Spleen (tissue), 11 donors: ENCODE results near the gene FOXO6. TPM values are rescaled to one million over a fixed set of nuclear protein-coding genes. Genes with fewer than 3 reads are reported as not detected.

ENCODE experiments used
- DNase-seq: peaks from one replicate; pipeline ENCODE4 v3.0.0-alpha.2; 2020
- H3K27ac ChIP-seq, 8 donors: fragments of 200-600 bp; sonication (generic) in 7 of 8; 1 replicate in 4 of 8; 2 replicates in 4 of 8; pipeline versions ENCODE4 v1.5.0 to v1.8.0; 2016 to 2021; ENCODE audit warnings: inconsistent platforms in 4 of 8, mild to moderate bottlenecking in 4 of 8, moderate library complexity in 1 of 8
- H3K27me3 ChIP-seq, 7 donors: fragments of 200-600 bp; sonication (generic) in 6 of 7; replicated peaks in 1 of 7; 1 replicate in 4 of 7; 2 replicates in 3 of 7; pipeline versions ENCODE4 v1.5.0 to v1.8.0; 2016 to 2021; ENCODE audit warnings: inconsistent platforms in 3 of 7, mild to moderate bottlenecking in 1 of 7
- H3K36me3 ChIP-seq, 6 donors: fragments of 200-600 bp; sonication (generic) in 5 of 6; 1 replicate in 4 of 6; 2 replicates in 2 of 6; pipeline versions ENCODE4 v1.5.0 to v1.8.0; 2016 to 2021; ENCODE audit warnings: inconsistent platforms in 2 of 6
- H3K4me1 ChIP-seq, 6 donors: fragments of 200-600 bp; sonication (generic) in 5 of 6; 1 replicate in 3 of 6; 2 replicates in 3 of 6; pipeline versions ENCODE4 v1.5.0 to v1.8.0; 2016 to 2021; ENCODE audit warnings: inconsistent platforms in 3 of 6
- H3K4me3 ChIP-seq, 8 donors: fragments of 200-600 bp; sonication (generic) in 7 of 8; 1 replicate in 4 of 8; 2 replicates in 4 of 8; pipeline versions ENCODE4 v1.5.0 to v1.8.0; 2016 to 2021; ENCODE audit warnings: inconsistent platforms in 4 of 8, mild to moderate bottlenecking in 4 of 8, moderate library complexity in 2 of 8
- H3K9me3 ChIP-seq, 8 donors: fragments of 200-600 bp; sonication (generic) in 7 of 8; 1 replicate in 4 of 8; 2 replicates in 4 of 8; pipeline versions ENCODE4 v1.5.0 to v1.8.0; 2016 to 2021; ENCODE audit warnings: inconsistent platforms in 4 of 8
- POLR2A ChIP-seq, 3 donors: fragments of 450-650 bp; IDR thresholded peaks; one replicate each; pipeline ENCODE4 v1.5.1; 2017; ENCODE audit warnings: antibody characterized with exemption in 3 of 3, mild to moderate bottlenecking in 1 of 3
- POLR2AphosphoS5 ChIP-seq, 3 donors: sonication (generic); formaldehyde crosslinking; IDR thresholded peaks; one replicate each; pipeline ENCODE4 v1.5.1; 2017; ENCODE audit warnings: antibody characterized with exemption in 3 of 3
- WGBS, 5 donors: extraction: QIAGEN DNeasy Blood & Tissue Kit in 3 of 5; methylation state at CpG; one replicate each; pipeline versions ENCODE4 v1.1.5 to v1.1.7; 2013 to 2018; 5-methylcytosine and 5-hydroxymethylcytosine counted together
- intact Hi-C: fragments of 100-400 bp; cut with DNase I; formaldehyde crosslinking; loops from one replicate; pipeline ENCODE4 v1.15.0; 2023; ENCODE audit warnings: low total_unique reads
- polyA plus RNA-seq, 3 donors: library from polyadenylated mRNA; stranded (reverse); fragments of 200-250 nt; gene quantifications; one replicate each; pipeline ENCODE4 v1.2.1, GENCODE V29; 2013
- total RNA-seq, 7 donors: library from RNA; depleted of rRNA in 3 of 7; stranded (reverse); fragments of >200 nt in 3 of 7; fragmentation: NEBNext Ultra II Directional in 4 of 7; extraction: Animal tissue kit (Norgen Biotek cat#: 25700) in 4 of 7; gene quantifications; one replicate each; pipeline versions ENCODE4 v1.1.0 to v1.2.1, GENCODE V29; 2016 to 2021
- TF ChIP-seq, protein P1 (sequence below), 11 experiments: fragments of 200-600 bp in 7 of 11; fragments of 450-650 bp in 4 of 11; sonication (generic) in 4 of 11; IDR thresholded peaks in 8 of 11; conservative IDR thresholded peaks in 3 of 11; 1 replicate in 7 of 11; 2 replicates in 4 of 11; pipeline versions ENCODE4 v1.4.0 to v1.8.0; 2016 to 2021; ENCODE audit warnings: antibody characterized with exemption in 11 of 11, inconsistent platforms in 4 of 11, mild to moderate bottlenecking in 1 of 11
- donor health status: healthy with polysubstance abuse.
- donor health status: DM: no; HTN: no; CAD: no; lungs with moderate emphysema.
- donor health status: DM: no; HTN: no; CAD: no.
- donor health status: Bipolar disorder and iron deficiency.
- donor health status: healthy.
- donor health status: DM: no; HTN: no; CAD: no.
- donor health status: DM: yes; HTN: yes; CAD: no.

Gene FOXO6
- total and polyA plus RNA-seq, 10 donors: 0.14 to 1.6 (median 0.32) TPM; not detected in 1

DNA sequence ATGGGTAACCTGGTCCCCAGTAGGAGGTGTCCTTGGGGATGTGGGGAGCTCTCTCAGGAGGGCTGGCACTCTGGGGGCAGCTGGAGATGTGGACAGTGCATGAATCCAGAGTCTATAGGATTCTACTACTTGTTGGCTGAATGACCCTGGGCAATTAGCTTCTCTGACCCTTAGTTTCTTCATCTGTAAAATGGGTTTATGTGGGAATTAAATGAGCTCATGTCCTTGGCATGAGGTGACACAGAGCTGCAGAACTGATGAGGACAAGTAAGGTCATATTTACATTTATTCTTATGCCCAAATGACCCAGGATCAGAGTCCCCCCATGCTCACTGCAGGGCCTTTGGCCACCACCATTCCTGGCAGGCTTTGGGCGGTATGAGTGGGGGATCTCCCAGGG is 29.3 kb downstream of the FOXO6 start:
- intact Hi-C loops: no loop called here
- peaks cover 0 to 13% (median 4%) of the 10 kb centered on the region in 6 donors for H3K4me1 ChIP-seq

DNA sequence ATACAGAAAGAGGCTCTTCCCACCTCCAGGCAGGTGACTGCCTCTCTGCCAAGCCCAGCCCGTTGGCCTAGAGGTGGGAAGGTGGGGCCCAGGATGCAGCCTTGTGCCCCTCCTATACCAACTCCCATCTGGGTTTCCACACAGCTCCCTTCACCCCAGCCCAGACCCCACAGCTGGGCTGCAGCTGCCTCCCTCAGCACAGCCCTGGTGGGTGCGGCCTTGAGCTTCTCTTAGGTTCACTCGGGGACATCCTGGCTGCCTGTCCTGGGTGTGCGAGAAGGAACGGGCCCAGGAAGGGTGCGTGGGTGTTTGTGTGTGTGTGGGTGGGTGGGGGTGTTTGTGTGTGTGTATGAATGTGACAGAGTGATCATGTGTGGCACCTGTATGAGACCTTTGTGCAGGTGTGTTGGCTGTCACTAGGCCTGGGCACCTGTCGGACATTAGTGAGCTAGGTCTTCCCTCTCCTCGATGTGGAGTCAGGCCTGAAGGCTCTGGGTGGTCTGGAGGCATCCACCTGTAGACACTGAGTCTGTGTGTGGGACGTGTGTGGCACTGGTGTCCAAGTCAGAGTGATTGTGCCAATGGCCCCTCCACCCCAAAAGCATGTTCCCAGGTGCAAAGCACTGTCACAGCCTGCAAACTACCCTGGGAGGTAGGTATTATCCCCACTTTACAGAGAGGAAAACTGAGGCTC is 30.7 kb downstream of the FOXO6 start:
- Histone ChIP-seq H3K4me1 (peaks cover 0 to 13% (median 4%) of the 10 kb centered on the region in 6 donors), H3K4me3 (no peak overlapping the region), H3K9me3 (no peaks in the 10 kb centered on the region), H3K36me3 (no peaks in the 10 kb centered on the region), H3K27ac (no peak overlapping the region), H3K27me3 (peaks cover 0 to 36% (median 5%) of the 10 kb centered on the region in 7 donors)
- 48 to 58% (median 53%) methylated on average over 6 to 9 of the region's 9 CpGs for WGBS, 5 donors
- no peak for DNase-seq
- TF ChIP-seq, protein P1, sequence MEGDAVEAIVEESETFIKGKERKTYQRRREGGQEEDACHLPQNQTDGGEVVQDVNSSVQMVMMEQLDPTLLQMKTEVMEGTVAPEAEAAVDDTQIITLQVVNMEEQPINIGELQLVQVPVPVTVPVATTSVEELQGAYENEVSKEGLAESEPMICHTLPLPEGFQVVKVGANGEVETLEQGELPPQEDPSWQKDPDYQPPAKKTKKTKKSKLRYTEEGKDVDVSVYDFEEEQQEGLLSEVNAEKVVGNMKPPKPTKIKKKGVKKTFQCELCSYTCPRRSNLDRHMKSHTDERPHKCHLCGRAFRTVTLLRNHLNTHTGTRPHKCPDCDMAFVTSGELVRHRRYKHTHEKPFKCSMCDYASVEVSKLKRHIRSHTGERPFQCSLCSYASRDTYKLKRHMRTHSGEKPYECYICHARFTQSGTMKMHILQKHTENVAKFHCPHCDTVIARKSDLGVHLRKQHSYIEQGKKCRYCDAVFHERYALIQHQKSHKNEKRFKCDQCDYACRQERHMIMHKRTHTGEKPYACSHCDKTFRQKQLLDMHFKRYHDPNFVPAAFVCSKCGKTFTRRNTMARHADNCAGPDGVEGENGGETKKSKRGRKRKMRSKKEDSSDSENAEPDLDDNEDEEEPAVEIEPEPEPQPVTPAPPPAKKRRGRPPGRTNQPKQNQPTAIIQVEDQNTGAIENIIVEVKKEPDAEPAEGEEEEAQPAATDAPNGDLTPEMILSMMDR (IDR thresholded peaks at IDR 0.05 in 8 of 11, conservative IDR thresholded peaks at IDR 0.05 in 3 of 11): no peak
- TF ChIP-seq POLR2AphosphoS5 (IDR thresholded peaks at IDR 0.05) (no peak), POLR2A (IDR thresholded peaks at IDR 0.05) (no peak)
- intact Hi-C loops: no loop called here

More for the DNA sequence above, 29.3 kb downstream of the FOXO6 start:
- WGBS, 5 donors: 67 to 100% (median 94%) methylated on average over 1 of the region's 1 CpG
- Histone ChIP-seq H3K9me3 (no peaks in the 10 kb centered on the region), H3K36me3 (no peaks in the 10 kb centered on the region), H3K4me3 (no peak overlapping the region), H3K27me3 (peaks cover 0 to 31% (median 0%) of the 10 kb centered on the region in 7 donors), H3K27ac (no peak overlapping the region)
- no peak for TF ChIP-seq POLR2A (IDR thresholded peaks at IDR 0.05)
- no peak for TF ChIP-seq POLR2AphosphoS5 (IDR thresholded peaks at IDR 0.05)
- TF ChIP-seq, protein P1 (IDR thresholded peaks at IDR 0.05 in 8 of 11, conservative IDR thresholded peaks at IDR 0.05 in 3 of 11): no peak
- no peak for DNase-seq

DNA sequence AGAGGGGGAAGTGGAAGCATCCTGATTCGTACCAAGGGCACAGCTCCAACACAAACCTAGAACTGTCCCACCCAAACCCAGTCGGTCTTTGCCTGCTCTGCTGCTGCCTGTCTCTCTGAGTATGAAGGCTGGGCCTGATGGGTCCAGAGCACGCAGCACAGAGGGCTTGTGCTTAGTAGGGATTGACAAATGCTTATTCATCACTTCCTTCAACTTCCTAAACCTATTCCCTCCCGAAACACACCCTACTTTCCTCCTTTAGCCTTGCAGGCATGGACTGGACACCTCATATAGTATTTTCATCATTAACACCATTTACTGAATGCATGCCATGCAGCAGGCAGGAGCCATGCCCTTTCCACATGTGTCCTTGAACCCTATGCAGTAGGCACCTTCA is 31.3 kb downstream of the FOXO6 start:
- no peak overlapping the region for H3K4me3 ChIP-seq
- H3K27ac ChIP-seq: no peak overlapping the region
- TF ChIP-seq, protein P1 (IDR thresholded peaks at IDR 0.05 in 8 of 11, conservative IDR thresholded peaks at IDR 0.05 in 3 of 11): no peak
- TF ChIP-seq POLR2AphosphoS5 (IDR thresholded peaks at IDR 0.05) (no peak), POLR2A (IDR thresholded peaks at IDR 0.05) (no peak)
- H3K27me3 ChIP-seq: peaks cover 0 to 33% (median 5%) of the 10 kb centered on the region in 7 donors
- intact Hi-C loops: no loop called here
- H3K4me1 ChIP-seq: peaks cover 0 to 9% (median 2%) of the 10 kb centered on the region in 6 donors
- DNase-seq: no peak
- no peaks in the 10 kb centered on the region for H3K9me3 ChIP-seq
- H3K36me3 ChIP-seq: no peaks in the 10 kb centered on the region
- WGBS, 5 donors: 69 to 89% (median 71%) methylated on average over 3 to 4 of the region's 4 CpGs

DNA sequence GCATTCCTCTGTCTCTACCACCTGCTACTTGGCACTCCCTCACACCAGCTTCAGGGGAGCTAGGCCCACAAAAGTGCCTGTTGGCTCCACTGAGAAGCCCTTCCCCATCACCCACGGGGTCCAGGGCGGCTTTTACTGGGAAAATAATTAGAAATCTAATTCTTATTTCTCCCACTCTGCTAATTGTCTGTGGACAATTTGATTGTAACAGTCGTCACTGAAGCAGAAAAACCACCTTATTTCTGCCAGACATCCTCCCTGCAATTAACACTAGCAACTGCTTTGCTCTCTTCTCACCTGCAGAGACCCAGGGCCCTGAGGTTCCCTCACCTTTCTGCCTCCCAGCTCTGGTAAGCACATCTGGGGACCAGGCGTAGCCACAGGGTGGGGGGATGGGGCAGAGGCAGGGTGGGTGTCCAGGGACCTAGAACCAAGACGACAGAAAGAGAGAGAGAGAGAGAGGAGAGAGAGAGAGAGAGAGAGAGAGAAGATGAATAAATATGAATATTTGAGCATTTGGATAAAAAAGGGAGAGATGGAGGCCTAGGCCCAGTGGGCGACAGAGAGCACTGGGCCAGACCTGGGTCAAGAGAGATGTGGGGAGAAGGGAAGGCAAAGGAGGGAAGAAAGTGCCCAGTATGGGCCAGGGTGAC is 32.6 kb downstream of the FOXO6 start:
- H3K9me3 ChIP-seq: no peaks in the 10 kb centered on the region
- intact Hi-C loops: no loop called here
- H3K4me3 ChIP-seq: no peak overlapping the region
- 79 to 85% (median 80%) methylated on average over 6 of the region's 6 CpGs for WGBS, 5 donors
- peaks cover 0 to 4% (median 0%) of the 10 kb centered on the region in 6 donors for H3K4me1 ChIP-seq
- H3K36me3 ChIP-seq: no peaks in the 10 kb centered on the region
- TF ChIP-seq POLR2AphosphoS5 (IDR thresholded peaks at IDR 0.05) (no peak), POLR2A (IDR thresholded peaks at IDR 0.05) (no peak)
- peaks cover 0 to 34% (median 5%) of the 10 kb centered on the region in 7 donors for H3K27me3 ChIP-seq
- no peak for DNase-seq
- no peak overlapping the region for H3K27ac ChIP-seq
